GM18517 (cell line): ENCODE results near the gene TBCD.

Experiments
- ATAC-seq: cut with Tn5 transposase; IDR thresholded peaks from one replicate; pipeline ENCODE4 v1.9.1; 2021; ENCODE audit warnings: mild to moderate bottlenecking, moderate library complexity; ENCODE audit not compliant: unreplicated experiment

TBCD gene

GRCh38 chr17:82867763-82868325 lies 116.0 kb downstream of the TBCD start:
- ATAC-seq = no peak

- no peak for ATAC-seq
These were observed 116.9 kb downstream of the TBCD start for GRCh38 chr17:82868715-82869131.

GRCh38 chr17:82869536-82869935 lies 117.7 kb downstream of the TBCD start:
- ATAC-seq = no peak

- ATAC-seq = no peak
These were observed 118.2 kb downstream of the TBCD start for GRCh38 chr17:82870091-82870491.

GRCh38 chr17:82870541-82870940 lies 118.7 kb downstream of the TBCD start:
- ATAC-seq = no peak

GRCh38 chr17:82871056-82871775 lies 119.4 kb downstream of the TBCD start:
- ATAC-seq = peak; percentile 76

- no peak for ATAC-seq
These were observed 120.1 kb downstream of the TBCD start for GRCh38 chr17:82871776-82872561.

GRCh38 chr17:82872591-82873520 lies 121.0 kb downstream of the TBCD start:
- no peak for ATAC-seq

GRCh38 chr17:82873521-82873920 lies 121.7 kb downstream of the TBCD start:
- no peak for ATAC-seq

- ATAC-seq = no peak
These were observed 122.4 kb downstream of the TBCD start for GRCh38 chr17:82874011-82874835.

- no peak for ATAC-seq
These were observed 123.6 kb downstream of the TBCD start for GRCh38 chr17:82875407-82875856.

- ATAC-seq = no peak
These were observed 124.3 kb downstream of the TBCD start for GRCh38 chr17:82876149-82876548.

- ATAC-seq = no peak
These were observed 124.9 kb downstream of the TBCD start for GRCh38 chr17:82876602-82877379.

- ATAC-seq = no peak
These were observed 126.7 kb downstream of the TBCD start for GRCh38 chr17:82878527-82878926.

GRCh38 chr17:82879241-82879640 lies 127.4 kb downstream of the TBCD start:
- no peak for ATAC-seq

- no peak for ATAC-seq
These were observed 128.9 kb downstream of the TBCD start for GRCh38 chr17:82880620-82881323.

GRCh38 chr17:82881324-82881823 lies 129.5 kb downstream of the TBCD start:
- no peak for ATAC-seq
